ENCODE measurements around the gene COX8A. TPM values are rescaled to one million over a fixed set of nuclear protein-coding genes. Genes with fewer than 3 reads are reported as not detected.

Gene COX8A
- total and polyA plus RNA-seq, 10 of the 15 experiments (the other 5 are each of a cell fraction or from before 2014, with no cell fraction given): 243 to 1,476 (median 522) TPM

DNA sequence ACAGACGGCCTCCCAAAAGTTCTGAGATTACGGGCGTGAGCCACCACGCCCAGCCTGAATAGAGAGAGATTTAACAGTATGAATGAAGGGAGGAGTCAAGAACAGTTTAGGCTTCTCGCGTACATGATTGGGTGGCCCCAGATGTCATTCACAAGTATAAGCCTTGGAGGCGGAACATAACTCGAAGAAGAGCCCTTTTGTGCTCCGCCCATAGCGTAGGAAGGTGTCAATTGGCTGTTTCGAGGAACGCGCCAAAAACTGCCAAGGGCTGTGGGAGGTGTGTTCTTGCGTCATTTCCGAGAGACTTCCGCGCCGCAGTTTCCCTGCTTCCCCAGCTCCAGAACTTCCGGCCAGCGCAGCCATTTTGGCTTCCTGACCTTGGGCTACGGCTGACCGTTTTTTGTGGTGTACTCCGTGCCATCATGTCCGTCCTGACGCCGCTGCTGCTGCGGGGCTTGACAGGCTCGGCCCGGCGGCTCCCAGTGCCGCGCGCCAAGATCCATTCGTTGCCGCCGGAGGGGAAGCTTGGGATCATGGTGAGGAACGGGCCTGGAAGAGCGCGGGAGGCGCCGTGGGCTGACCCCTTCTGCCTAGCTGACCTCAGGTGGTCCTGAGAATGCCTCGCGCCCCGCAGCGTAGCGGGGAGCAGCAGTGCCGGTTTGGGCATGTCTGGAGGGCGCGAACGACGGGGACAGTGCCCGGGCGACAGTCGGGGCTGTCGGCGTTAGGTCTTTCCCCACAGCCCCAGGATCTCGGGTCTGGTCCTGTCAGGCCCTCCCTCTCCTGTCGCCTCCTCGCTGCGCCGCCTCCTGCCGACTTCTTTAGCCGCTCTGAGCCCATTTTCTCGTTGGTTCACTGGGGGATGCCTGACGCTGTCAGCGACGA lies at the start of gene COX8A (continued):
- TF ChIP-seq BCLAF1 (IDR thresholded peaks at IDR 0.05) (no peak; the same call in 1 of the 2 replicates), SIX5 (IDR thresholded peaks at IDR 0.05; ENCODE audit: low read depth, low read length, severe bottlenecking) (peak; percentile 11), KAT2A (conservative IDR thresholded peaks at IDR 0.05; ENCODE audit: control insufficient read depth, low read depth, low read length) (no peak), CBFB (IDR thresholded peaks at IDR 0.05; ENCODE audit: low read depth) (peak; percentile 73; the same call in 1 of the 2 replicates), SKIL (IDR thresholded peaks at IDR 0.05; ENCODE audit: low read depth, poor library complexity, severe bottlenecking) (no peak), ZBED1 (IDR thresholded peaks at IDR 0.05; ENCODE audit: borderline replicate concordance) (peak; percentile 48; the same call in 1 of the 2 replicates), ZNF24 (IDR thresholded peaks at IDR 0.05) (no peak), SMAD1 (IDR thresholded peaks at IDR 0.05; ENCODE audit: low read depth, partially characterized antibody) (peak; percentile 66), EED (IDR thresholded peaks at IDR 0.05; ENCODE audit: low read depth) (peak; percentile 91), RELB (IDR thresholded peaks at IDR 0.05; ENCODE audit: low read depth) (peak; percentile 92), GATAD2B (conservative IDR thresholded peaks at IDR 0.05; ENCODE audit: low read depth) (peak; percentile 96), WRNIP1 (IDR thresholded peaks at IDR 0.05; ENCODE audit: borderline replicate concordance, low read depth, low read length) (no peak), FOS (IDR thresholded peaks at IDR 0.05; ENCODE audit: borderline replicate concordance, extremely low read depth, insufficient read length) (peak; percentile 37), RCOR1 (conservative IDR thresholded peaks at IDR 0.05; ENCODE audit: low read depth, low read length) (no peak), MYC (IDR thresholded peaks at IDR 0.05; ENCODE audit: insufficient read depth, insufficient read length, insufficient replicate concordance, low read length, severe bottlenecking) (peak; percentile 63), IKZF2 (IDR thresholded peaks at IDR 0.05) (peak; percentile 95 to 96)
- TF ChIP-seq, protein P1, sequence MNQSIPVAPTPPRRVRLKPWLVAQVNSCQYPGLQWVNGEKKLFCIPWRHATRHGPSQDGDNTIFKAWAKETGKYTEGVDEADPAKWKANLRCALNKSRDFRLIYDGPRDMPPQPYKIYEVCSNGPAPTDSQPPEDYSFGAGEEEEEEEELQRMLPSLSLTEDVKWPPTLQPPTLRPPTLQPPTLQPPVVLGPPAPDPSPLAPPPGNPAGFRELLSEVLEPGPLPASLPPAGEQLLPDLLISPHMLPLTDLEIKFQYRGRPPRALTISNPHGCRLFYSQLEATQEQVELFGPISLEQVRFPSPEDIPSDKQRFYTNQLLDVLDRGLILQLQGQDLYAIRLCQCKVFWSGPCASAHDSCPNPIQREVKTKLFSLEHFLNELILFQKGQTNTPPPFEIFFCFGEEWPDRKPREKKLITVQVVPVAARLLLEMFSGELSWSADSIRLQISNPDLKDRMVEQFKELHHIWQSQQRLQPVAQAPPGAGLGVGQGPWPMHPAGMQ (IDR thresholded peaks at IDR 0.05; ENCODE audit: borderline replicate concordance): no peak
